Adipocyte (in vitro differentiated cells): ENCODE results near the gene ALS2CL.

ENCODE experiments used
- DNase-seq: peaks from one replicate; pipeline ENCODE4 v3.0.0-alpha.2; 2015; ENCODE audit warnings: low read depth
- H3K27me3 ChIP-seq: replicated peaks from 2 replicates; pipeline ENCODE4 v1.7.0; 2013; ENCODE audit warnings: mild to moderate bottlenecking, low read length, moderate library complexity; ENCODE audit not compliant: control insufficient read depth, insufficient read depth
- H3K36me3 ChIP-seq: 2 replicates; pipeline ENCODE4 v1.7.0; 2013; ENCODE audit warnings: low read length, mild to moderate bottlenecking, moderate library complexity; ENCODE audit not compliant: control insufficient read depth, insufficient read depth, severe bottlenecking
- H3K4me1 ChIP-seq: 2 replicates; pipeline ENCODE4 v1.7.0; 2013; ENCODE audit warnings: mild to moderate bottlenecking, low read length, moderate library complexity; ENCODE audit not compliant: control insufficient read depth, insufficient read depth
- H3K4me3 ChIP-seq: 2 replicates; pipeline ENCODE4 v1.7.0; 2013; ENCODE audit warnings: mild to moderate bottlenecking, low read length, moderate library complexity
- H3K9ac ChIP-seq: 2 replicates; pipeline ENCODE4 v1.7.0; 2013; ENCODE audit warnings: mild to moderate bottlenecking, low read length, moderate library complexity
- H3K9me3 ChIP-seq: 2 replicates; pipeline ENCODE4 v1.7.0; 2013; ENCODE audit warnings: mild to moderate bottlenecking, low read length, moderate library complexity; ENCODE audit not compliant: control insufficient read depth

The ALS2CL gene

GRCh38 chr3:46714728-46715506 is 21.4 kb upstream of the ALS2CL start:
- Histone ChIP-seq H3K9ac (no peak overlapping the region), H3K4me1 (peaks cover 11% of the 10 kb centered on the region), H3K27me3 (peaks cover 47% of the 10 kb centered on the region), H3K36me3 (no peaks in the 10 kb centered on the region), H3K9me3 (no peaks in the 10 kb centered on the region), H3K4me3 (no peak overlapping the region)
- DNase-seq = no peak

GRCh38 chr3:46713898-46714552 is 20.5 kb upstream of the ALS2CL start:
- H3K36me3 ChIP-seq = no peaks in the 10 kb centered on the region
- H3K4me3 ChIP-seq = no peak overlapping the region
- H3K9me3 ChIP-seq = no peaks in the 10 kb centered on the region
- peaks cover 9% of the 10 kb centered on the region for H3K4me1 ChIP-seq
- DNase-seq = no peak
- peaks cover 51% of the 10 kb centered on the region for H3K27me3 ChIP-seq
- no peak overlapping the region for H3K9ac ChIP-seq

- Histone ChIP-seq H3K4me3 (no peak overlapping the region), H3K9me3 (no peaks in the 10 kb centered on the region), H3K27me3 (peaks cover 49% of the 10 kb centered on the region), H3K36me3 (no peaks in the 10 kb centered on the region), H3K9ac (no peak overlapping the region), H3K4me1 (peaks cover 3% of the 10 kb centered on the region)
- no peak for DNase-seq
Measured at GRCh38 chr3:46713050-46713897, 19.8 kb upstream of the ALS2CL start.

- Histone ChIP-seq H3K4me3 (no peak overlapping the region), H3K9me3 (no peaks in the 10 kb centered on the region), H3K9ac (no peak overlapping the region), H3K4me1 (no peaks in the 10 kb centered on the region), H3K36me3 (no peaks in the 10 kb centered on the region), H3K27me3 (peaks cover 54% of the 10 kb centered on the region)
- no peak for DNase-seq
Measured at GRCh38 chr3:46712191-46713049, 18.9 kb upstream of the ALS2CL start.

- Histone ChIP-seq H3K4me1 (no peaks in the 10 kb centered on the region), H3K36me3 (no peaks in the 10 kb centered on the region), H3K27me3 (peaks cover 53% of the 10 kb centered on the region), H3K4me3 (no peak overlapping the region), H3K9me3 (no peaks in the 10 kb centered on the region), H3K9ac (no peak overlapping the region)
- DNase-seq = no peak
Measured at GRCh38 chr3:46711760-46712159, 18.3 kb upstream of the ALS2CL start.

- Histone ChIP-seq H3K36me3 (no peaks in the 10 kb centered on the region), H3K4me1 (peaks cover 3% of the 10 kb centered on the region), H3K27me3 (peaks cover 49% of the 10 kb centered on the region), H3K4me3 (no peak overlapping the region), H3K9ac (no peak overlapping the region), H3K9me3 (no peaks in the 10 kb centered on the region)
- DNase-seq = no peak
Measured at GRCh38 chr3:46711305-46711704, 17.8 kb upstream of the ALS2CL start.

- no peak for DNase-seq
- Histone ChIP-seq H3K4me1 (peaks cover 8% of the 10 kb centered on the region), H3K4me3 (no peak overlapping the region), H3K9ac (no peak overlapping the region), H3K9me3 (no peaks in the 10 kb centered on the region), H3K36me3 (no peaks in the 10 kb centered on the region), H3K27me3 (peaks cover 45% of the 10 kb centered on the region)
Measured at GRCh38 chr3:46710671-46711295, 17.3 kb upstream of the ALS2CL start.

- Histone ChIP-seq H3K9ac (no peak overlapping the region), H3K4me3 (no peak overlapping the region), H3K4me1 (peaks cover 11% of the 10 kb centered on the region), H3K36me3 (no peaks in the 10 kb centered on the region), H3K9me3 (no peaks in the 10 kb centered on the region), H3K27me3 (peaks cover 39% of the 10 kb centered on the region)
- no peak for DNase-seq
Measured at GRCh38 chr3:46710229-46710628, 16.8 kb upstream of the ALS2CL start.

- no peak for DNase-seq
- H3K27me3 ChIP-seq = peaks cover 34% of the 10 kb centered on the region
- H3K9ac ChIP-seq = no peak overlapping the region
Measured at GRCh38 chr3:46709721-46710120, 16.2 kb upstream of the ALS2CL start.

GRCh38 chr3:46709157-46709654 is 15.7 kb upstream of the ALS2CL start:
- Histone ChIP-seq H3K9me3 (no peaks in the 10 kb centered on the region), H3K9ac (no peak overlapping the region), H3K4me1 (peaks cover 11% of the 10 kb centered on the region), H3K36me3 (no peaks in the 10 kb centered on the region), H3K4me3 (no peak overlapping the region), H3K27me3 (peaks cover 33% of the 10 kb centered on the region)
- DNase-seq = no peak

More at GRCh38 chr3:46709721-46710120, 16.2 kb upstream of the ALS2CL start:
- Histone ChIP-seq H3K4me1 (peaks cover 11% of the 10 kb centered on the region), H3K9me3 (no peaks in the 10 kb centered on the region), H3K36me3 (no peaks in the 10 kb centered on the region), H3K4me3 (no peak overlapping the region)
